ENCODE data around the gene SKIDA1.
A peak's percentile ranks its signal among the peaks of the same experiment; 100 is the strongest.

The SKIDA1 gene

GRCh38 chr10:21529032-21529910 is 3.8 kb upstream of the SKIDA1 start:
- no peak for DNase-seq (ENCODE audit: low read depth in 2 of 2)

- DNase-seq (ENCODE audit: low read depth in 2 of 2): no peak
Measured at GRCh38 chr10:21528236-21529031, 3.0 kb upstream of the SKIDA1 start.

- DNase-seq (ENCODE audit: low read depth in 2 of 2): no peak
Measured at GRCh38 chr10:21527598-21528235, 2.2 kb upstream of the SKIDA1 start.

GRCh38 chr10:21526860-21527597 is 1.5 kb upstream of the SKIDA1 start:
- DNase-seq (ENCODE audit: low read depth in 2 of 2): no peak

GRCh38 chr10:21526188-21526859 is 842 bp upstream of the SKIDA1 start:
- peak in 1 of 2 donors; percentile 63 for DNase-seq (ENCODE audit: low read depth in 2 of 2)

- DNase-seq (ENCODE audit: low read depth in 2 of 2): no peak
Measured at GRCh38 chr10:21524526-21525366, 736 bp downstream of the SKIDA1 start.

- no peak for DNase-seq (ENCODE audit: low read depth in 2 of 2)
Measured at GRCh38 chr10:21524131-21524525, 1.4 kb downstream of the SKIDA1 start.

GRCh38 chr10:21523557-21524008 is 1.9 kb downstream of the SKIDA1 start:
- no peak for DNase-seq (ENCODE audit: low read depth in 2 of 2)

GRCh38 chr10:21522631-21523406 is 2.7 kb downstream of the SKIDA1 start:
- DNase-seq (ENCODE audit: low read depth in 2 of 2): no peak

GRCh38 chr10:21521751-21522533 is 3.5 kb downstream of the SKIDA1 start:
- no peak for DNase-seq (ENCODE audit: low read depth in 2 of 2)

- no peak for DNase-seq (ENCODE audit: low read depth in 2 of 2)
Measured at GRCh38 chr10:21520949-21521348, 4.5 kb downstream of the SKIDA1 start.

- DNase-seq (ENCODE audit: low read depth in 2 of 2): no peak
Measured at GRCh38 chr10:21520509-21520908, 5.0 kb downstream of the SKIDA1 start.

- no peak for DNase-seq (ENCODE audit: low read depth in 2 of 2)
Measured at GRCh38 chr10:21519941-21520436, 5.5 kb downstream of the SKIDA1 start.

- DNase-seq (ENCODE audit: low read depth in 2 of 2): no peak
Measured at GRCh38 chr10:21519397-21519933, 6.0 kb downstream of the SKIDA1 start.

GRCh38 chr10:21518641-21519396 is 6.7 kb downstream of the SKIDA1 start:
- DNase-seq (ENCODE audit: low read depth in 2 of 2): no peak

- no peak for DNase-seq (ENCODE audit: low read depth in 2 of 2)
Measured at GRCh38 chr10:21518149-21518640, 7.3 kb downstream of the SKIDA1 start.

All from stimulated activated CD8-positive, alpha-beta memory T cell treated with anti-CD3 and anti-CD28 coated beads, Interleukin-7, amount 100 ng/mL, for 4 hours (primary cell).